Measurements from ENCODE around the gene SMIM44.

SMIM44 gene

DNA sequence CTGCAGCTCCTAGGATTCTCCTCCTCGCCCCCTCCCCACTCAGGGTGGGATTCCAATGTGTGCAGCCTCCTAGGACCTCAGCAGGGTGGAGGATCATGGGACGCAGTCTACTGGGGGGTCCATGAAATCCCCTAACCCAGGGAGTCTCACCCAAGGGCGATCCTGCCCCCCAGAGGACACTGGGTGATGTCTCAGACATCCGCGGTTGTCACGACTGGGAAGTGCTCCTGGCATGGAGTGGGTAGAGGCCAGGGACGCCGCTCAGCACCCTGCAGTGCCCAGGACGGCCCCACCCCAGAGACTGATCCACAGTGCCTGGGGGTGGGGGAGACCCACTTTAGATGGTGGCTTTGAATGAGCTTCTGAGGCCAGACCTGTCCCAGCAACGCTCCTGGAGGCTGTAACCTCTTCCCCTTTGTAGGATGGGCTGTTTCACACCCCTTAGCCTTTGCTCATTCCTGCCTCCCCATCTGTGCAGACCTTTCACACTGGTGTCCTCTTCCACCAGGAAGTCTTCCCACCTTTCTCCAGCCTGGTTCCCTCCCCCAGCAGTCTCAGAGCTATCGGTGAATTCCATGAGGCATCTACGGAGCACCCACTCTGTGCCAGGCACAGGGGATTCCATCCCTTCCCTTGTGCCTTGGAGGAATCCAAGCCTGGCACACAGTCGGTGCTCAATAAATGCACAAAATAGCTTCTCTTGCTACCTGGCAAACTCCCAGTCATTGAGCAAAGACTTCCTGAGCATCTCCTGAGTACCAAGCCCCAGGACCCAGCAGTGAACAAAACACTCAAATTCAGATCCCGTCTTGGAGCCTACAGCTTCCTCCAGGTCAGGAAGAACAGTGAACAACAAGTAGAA is 13.4 kb downstream of the SMIM44 start:
- H3K4me1 ChIP-seq (ENCODE audit: insufficient read depth, low read length, severe bottlenecking) = no peaks in the 10 kb centered on the region
- H3K27ac ChIP-seq (ENCODE audit: low read depth, low read length, poor library complexity, severe bottlenecking) = no peak overlapping the region
- TF ChIP-seq, protein P1, sequence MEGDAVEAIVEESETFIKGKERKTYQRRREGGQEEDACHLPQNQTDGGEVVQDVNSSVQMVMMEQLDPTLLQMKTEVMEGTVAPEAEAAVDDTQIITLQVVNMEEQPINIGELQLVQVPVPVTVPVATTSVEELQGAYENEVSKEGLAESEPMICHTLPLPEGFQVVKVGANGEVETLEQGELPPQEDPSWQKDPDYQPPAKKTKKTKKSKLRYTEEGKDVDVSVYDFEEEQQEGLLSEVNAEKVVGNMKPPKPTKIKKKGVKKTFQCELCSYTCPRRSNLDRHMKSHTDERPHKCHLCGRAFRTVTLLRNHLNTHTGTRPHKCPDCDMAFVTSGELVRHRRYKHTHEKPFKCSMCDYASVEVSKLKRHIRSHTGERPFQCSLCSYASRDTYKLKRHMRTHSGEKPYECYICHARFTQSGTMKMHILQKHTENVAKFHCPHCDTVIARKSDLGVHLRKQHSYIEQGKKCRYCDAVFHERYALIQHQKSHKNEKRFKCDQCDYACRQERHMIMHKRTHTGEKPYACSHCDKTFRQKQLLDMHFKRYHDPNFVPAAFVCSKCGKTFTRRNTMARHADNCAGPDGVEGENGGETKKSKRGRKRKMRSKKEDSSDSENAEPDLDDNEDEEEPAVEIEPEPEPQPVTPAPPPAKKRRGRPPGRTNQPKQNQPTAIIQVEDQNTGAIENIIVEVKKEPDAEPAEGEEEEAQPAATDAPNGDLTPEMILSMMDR (IDR thresholded peaks at IDR 0.05; ENCODE audit: low read length) = no peak
- no peak for TF ChIP-seq EZH2 (IDR thresholded peaks at IDR 0.05; ENCODE audit: borderline replicate concordance, low read length)
- no peak overlapping the region for H3K9ac ChIP-seq (ENCODE audit: low read length)
- H3K4me2 ChIP-seq (ENCODE audit: low read length) = no peak overlapping the region
- no peaks in the 10 kb centered on the region; the same call in 1 of the 2 replicates for H3K36me3 ChIP-seq (ENCODE audit: insufficient read depth, low read length)
- H4K20me1 ChIP-seq (ENCODE audit: insufficient read depth, low read length) = no peaks in the 10 kb centered on the region
- H2AFZ ChIP-seq (ENCODE audit: low read length) = no peak overlapping the region
- no peak overlapping the region for H3K4me3 ChIP-seq (ENCODE audit: low read depth, low read length, poor library complexity, severe bottlenecking)
- 0 out of 2 replicates have a peak, but pooled peaks cover 2% of the 10 kb centered on the region for H3K9me3 ChIP-seq (ENCODE audit: low read length)
- H3K9me2 ChIP-seq (ENCODE audit: low read depth, low read length) = no peaks in the 10 kb centered on the region
- no peaks in the 10 kb centered on the region for H3K27me3 ChIP-seq (ENCODE audit: insufficient read depth, low read length)
- no peaks in the 10 kb centered on the region for H3K79me2 ChIP-seq (ENCODE audit: insufficient read depth, low read length)
- H3F3A ChIP-seq (ENCODE audit: insufficient read depth, low read length) = no peaks in the 10 kb centered on the region

DNA sequence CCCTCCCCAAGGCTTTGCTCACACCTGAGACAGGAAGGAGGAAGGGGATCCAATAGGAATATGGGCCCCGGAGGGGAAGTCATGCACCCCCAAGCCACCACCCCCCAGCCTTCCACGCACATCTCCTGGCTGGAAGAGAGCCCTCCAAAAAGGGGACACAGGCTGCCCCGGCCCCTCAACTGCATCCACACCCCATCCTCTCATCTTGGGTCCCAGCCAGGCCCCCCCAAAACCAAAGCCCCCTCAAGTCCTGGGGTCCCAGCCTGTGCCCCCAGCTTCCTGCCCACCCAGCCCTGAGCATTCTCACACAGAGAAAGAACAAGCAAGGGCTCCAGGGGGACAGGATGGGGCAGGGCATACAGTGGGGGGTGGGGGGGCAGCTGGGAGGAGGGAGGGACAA is 15.0 kb downstream of the SMIM44 start:
- TF ChIP-seq, protein P1 (IDR thresholded peaks at IDR 0.05; ENCODE audit: low read length) = no peak
- no peak for TF ChIP-seq EZH2 (IDR thresholded peaks at IDR 0.05; ENCODE audit: borderline replicate concordance, low read length)
- Histone ChIP-seq H4K20me1 (ENCODE audit: insufficient read depth, low read length) (no peaks in the 10 kb centered on the region), H2AFZ (ENCODE audit: low read length) (no peak overlapping the region), H3F3A (ENCODE audit: insufficient read depth, low read length) (no peaks in the 10 kb centered on the region), H3K27me3 (ENCODE audit: insufficient read depth, low read length) (no peaks in the 10 kb centered on the region), H3K4me3 (ENCODE audit: low read depth, low read length, poor library complexity, severe bottlenecking) (no peak overlapping the region), H3K4me1 (ENCODE audit: insufficient read depth, low read length, severe bottlenecking) (no peaks in the 10 kb centered on the region), H3K36me3 (ENCODE audit: insufficient read depth, low read length) (no peaks in the 10 kb centered on the region; the same call in 1 of the 2 replicates), H3K9ac (ENCODE audit: low read length) (no peak overlapping the region), H3K4me2 (ENCODE audit: low read length) (no peak overlapping the region), H3K9me3 (ENCODE audit: low read length) (0 out of 2 replicates have a peak, but pooled peaks cover 2% of the 10 kb centered on the region), H3K9me2 (ENCODE audit: low read depth, low read length) (no peaks in the 10 kb centered on the region), H3K27ac (ENCODE audit: low read depth, low read length, poor library complexity, severe bottlenecking) (no peak overlapping the region), H3K79me2 (ENCODE audit: insufficient read depth, low read length) (no peaks in the 10 kb centered on the region)

GRCh38 chr19:3467437-3468198 is 15.6 kb downstream of the SMIM44 start:
- Histone ChIP-seq H3K9me2 (ENCODE audit: low read depth, low read length) (no peaks in the 10 kb centered on the region), H2AFZ (ENCODE audit: low read length) (no peak overlapping the region), H3K4me3 (ENCODE audit: low read depth, low read length, poor library complexity, severe bottlenecking) (no peak overlapping the region), H3K36me3 (ENCODE audit: insufficient read depth, low read length) (no peaks in the 10 kb centered on the region; the same call in 1 of the 2 replicates), H3K9me3 (ENCODE audit: low read length) (0 out of 2 replicates have a peak, but pooled peaks cover 2% of the 10 kb centered on the region), H3K79me2 (ENCODE audit: insufficient read depth, low read length) (no peaks in the 10 kb centered on the region), H3F3A (ENCODE audit: insufficient read depth, low read length) (no peaks in the 10 kb centered on the region), H3K4me1 (ENCODE audit: insufficient read depth, low read length, severe bottlenecking) (no peaks in the 10 kb centered on the region), H3K27me3 (ENCODE audit: insufficient read depth, low read length) (no peaks in the 10 kb centered on the region), H3K9ac (ENCODE audit: low read length) (no peak overlapping the region), H3K27ac (ENCODE audit: low read depth, low read length, poor library complexity, severe bottlenecking) (no peak overlapping the region), H4K20me1 (ENCODE audit: insufficient read depth, low read length) (no peaks in the 10 kb centered on the region), H3K4me2 (ENCODE audit: low read length) (no peak overlapping the region)
- no peak for TF ChIP-seq EZH2 (IDR thresholded peaks at IDR 0.05; ENCODE audit: borderline replicate concordance, low read length)
- TF ChIP-seq, protein P1 (IDR thresholded peaks at IDR 0.05; ENCODE audit: low read length) = no peak

Data from OCI-LY1 (cell line).